ENCODE measurements around the gene RGS8.

DNA sequence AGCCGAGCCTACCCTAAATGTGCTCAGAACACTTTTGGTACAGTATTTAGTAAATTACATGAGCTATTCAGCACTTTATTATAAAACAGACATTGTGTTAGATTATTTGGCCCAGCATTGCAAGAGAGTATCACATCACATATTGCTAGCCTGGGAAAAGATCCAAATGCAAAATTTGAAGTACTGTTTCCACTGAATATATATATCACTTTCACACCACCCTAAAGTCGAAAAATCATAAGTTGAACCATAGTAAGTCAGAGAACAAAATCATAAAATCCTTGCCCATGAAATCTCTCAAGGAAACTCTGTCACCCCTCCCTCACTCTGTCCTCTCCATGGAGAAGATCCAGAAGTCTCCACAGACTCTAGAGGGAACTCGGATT, 33.1 kb downstream of the RGS8 start:
- TF ChIP-seq, protein P1, sequence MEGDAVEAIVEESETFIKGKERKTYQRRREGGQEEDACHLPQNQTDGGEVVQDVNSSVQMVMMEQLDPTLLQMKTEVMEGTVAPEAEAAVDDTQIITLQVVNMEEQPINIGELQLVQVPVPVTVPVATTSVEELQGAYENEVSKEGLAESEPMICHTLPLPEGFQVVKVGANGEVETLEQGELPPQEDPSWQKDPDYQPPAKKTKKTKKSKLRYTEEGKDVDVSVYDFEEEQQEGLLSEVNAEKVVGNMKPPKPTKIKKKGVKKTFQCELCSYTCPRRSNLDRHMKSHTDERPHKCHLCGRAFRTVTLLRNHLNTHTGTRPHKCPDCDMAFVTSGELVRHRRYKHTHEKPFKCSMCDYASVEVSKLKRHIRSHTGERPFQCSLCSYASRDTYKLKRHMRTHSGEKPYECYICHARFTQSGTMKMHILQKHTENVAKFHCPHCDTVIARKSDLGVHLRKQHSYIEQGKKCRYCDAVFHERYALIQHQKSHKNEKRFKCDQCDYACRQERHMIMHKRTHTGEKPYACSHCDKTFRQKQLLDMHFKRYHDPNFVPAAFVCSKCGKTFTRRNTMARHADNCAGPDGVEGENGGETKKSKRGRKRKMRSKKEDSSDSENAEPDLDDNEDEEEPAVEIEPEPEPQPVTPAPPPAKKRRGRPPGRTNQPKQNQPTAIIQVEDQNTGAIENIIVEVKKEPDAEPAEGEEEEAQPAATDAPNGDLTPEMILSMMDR (conservative IDR thresholded peaks at IDR 0.05), result no peak
- no peak for TF ChIP-seq EZH2 (IDR thresholded peaks at IDR 0.05; ENCODE audit: low read depth)
